GM21619 (cell line): ENCODE data around the gene NTSR1.

Experiments used
- ATAC-seq: cut with Tn5 transposase; IDR thresholded peaks from one replicate; pipeline ENCODE4 v1.9.1; 2021; ENCODE audit not compliant: unreplicated experiment

The NTSR1 gene

DNA sequence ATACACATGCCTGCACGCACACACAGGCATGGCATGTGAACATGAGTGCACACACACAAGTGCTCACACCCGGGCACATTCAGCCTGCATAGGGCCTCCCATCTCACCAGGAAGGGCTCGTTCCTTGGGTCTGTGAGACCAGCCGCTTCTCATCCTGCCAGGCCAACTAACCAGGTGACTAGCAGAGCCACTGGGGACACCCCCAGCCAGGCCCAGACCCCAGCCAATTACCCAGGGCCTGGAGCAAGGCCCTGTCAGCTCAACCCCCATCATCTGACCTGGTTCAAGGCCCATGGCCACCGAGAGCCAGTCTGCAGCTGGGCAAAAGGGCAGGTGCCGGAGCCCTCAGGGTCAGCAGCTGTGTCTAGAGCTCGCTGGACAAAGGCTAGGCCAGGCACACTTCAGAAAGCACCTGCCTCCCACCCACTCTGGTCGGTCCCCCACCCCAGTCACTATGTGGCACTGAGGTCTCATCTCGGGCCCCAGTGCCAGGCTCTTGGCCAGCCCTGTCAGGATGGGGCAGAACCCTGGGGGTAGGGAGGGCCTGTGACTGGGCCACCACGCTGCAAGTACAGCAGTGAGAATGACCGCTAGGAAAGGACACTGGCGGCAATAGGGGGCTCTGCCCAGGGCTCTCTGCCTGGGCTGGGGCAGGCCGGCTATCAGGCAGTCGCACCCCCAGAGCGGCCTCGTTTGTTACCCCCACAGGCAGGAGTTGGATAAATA is 60.9 kb downstream of the NTSR1 start:
- ATAC-seq = no peak

- no peak for ATAC-seq
Measured at GRCh38 chr20:62770111-62770910, 61.7 kb downstream of the NTSR1 start.

GRCh38 chr20:62770916-62771315 is 62.3 kb downstream of the NTSR1 start:
- no peak for ATAC-seq

DNA sequence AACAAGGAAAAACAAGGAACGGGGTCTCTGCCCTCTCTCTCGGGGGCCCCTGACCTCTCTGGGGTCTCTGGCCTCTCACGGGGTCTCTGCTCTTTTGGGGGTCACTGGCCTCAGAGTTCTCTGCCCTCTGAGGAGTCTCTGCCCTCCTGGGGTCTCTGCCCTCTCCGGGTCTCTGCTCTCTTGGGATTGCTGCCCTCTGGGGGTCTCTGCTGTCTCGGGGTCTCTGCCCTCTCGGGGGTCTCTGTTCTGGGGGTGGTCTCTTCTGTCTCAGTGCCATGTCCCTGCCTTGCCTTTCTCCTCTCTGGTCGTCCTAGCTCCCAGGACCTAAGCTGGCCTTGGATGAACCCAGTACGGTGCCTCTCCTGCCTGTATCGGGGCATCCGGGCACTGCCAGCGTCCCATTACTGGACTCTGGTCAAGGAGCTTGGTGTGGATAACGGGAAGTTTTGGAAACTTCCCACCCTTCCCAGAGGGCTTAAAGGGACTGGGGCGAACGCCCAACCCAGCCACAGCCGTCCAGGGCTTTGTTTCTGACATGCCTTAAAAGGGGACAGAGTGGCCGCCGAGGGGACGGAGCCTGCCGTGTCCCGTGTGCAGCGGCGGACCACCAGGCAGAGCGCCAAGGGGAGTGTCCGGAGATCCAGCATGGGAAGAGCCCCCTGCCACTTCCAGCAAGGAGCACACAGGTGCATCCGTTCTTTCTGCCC is 62.9 kb downstream of the NTSR1 start:
- no peak for ATAC-seq

- ATAC-seq = no peak
Measured at GRCh38 chr20:62772103-62772611, 63.5 kb downstream of the NTSR1 start.

GRCh38 chr20:62772619-62772989 is 64.0 kb downstream of the NTSR1 start:
- ATAC-seq = no peak

- no peak for ATAC-seq
Measured at GRCh38 chr20:62772990-62773844, 64.6 kb downstream of the NTSR1 start.

- no peak for ATAC-seq
Measured at GRCh38 chr20:62773845-62774714, 65.4 kb downstream of the NTSR1 start.

DNA sequence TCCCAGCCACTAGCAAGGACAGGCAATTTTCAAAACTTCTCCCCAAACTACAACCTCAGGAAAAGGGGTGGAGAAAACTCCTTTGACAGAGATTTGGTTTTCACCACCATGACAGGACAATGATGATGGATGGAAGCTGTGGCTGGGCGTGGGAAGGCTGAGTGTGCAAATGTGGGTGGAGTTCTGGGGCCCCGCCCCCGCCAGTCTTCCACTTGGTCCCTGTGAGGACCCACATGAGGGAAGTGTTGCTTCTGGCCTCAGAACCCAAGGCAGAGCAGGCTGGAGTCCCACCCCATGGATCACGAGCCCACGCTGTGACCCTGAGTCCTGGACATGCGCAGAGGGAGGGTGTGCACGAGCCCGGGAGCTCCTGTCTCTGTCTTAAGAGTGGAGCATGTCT is 66.1 kb downstream of the NTSR1 start:
- no peak for ATAC-seq

DNA sequence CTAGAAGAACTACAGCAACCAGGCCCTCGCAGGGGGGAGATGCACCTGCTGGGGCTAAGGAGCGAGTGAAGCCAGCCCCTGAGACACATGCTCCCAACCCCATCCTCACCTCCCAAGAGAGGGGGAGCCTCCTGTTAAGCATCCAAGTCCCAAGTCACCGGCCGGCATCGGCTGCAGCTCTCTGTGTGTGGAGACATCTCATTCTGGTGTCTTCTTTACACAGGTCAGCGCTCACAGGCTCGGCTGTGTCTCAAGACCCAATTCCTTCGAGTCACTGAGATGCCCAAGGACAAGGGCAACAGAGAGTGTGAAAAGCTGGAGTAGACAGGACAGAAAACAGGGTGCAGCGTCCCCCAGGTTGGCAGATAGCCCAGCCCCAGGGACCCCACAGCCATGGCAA is 66.6 kb downstream of the NTSR1 start:
- no peak for ATAC-seq

DNA sequence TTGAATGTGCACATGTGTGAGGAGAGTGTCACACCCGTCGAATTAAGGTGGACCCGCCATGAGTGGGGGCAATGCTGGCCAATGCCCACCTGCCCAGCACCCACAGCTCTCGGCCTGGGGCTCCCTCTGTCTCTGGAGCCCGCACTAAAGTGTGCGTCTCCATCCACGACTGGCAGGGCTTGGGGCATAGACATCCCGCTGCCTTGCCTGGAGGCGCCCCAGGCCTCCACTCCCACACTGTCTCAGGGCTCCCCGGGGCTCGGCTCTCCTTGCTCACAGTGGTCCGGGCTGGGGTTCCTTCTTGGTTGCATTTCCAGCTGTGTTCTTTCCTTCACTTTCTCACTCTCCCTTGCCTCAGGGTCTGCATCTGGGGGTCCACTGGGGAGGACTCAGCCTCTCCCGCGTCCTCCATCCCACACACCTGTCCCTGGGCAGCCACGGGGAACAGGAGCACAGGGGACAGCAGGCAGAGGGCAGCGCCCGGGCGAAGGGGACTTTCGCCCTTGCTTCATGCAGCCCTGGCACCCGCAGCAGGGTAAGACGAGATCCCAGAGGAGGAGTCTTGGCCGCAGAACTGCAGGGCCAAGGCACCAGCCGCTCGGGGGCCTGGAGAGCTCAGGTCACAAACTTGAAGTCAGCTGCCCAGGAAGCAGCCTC is 67.5 kb downstream of the NTSR1 start:
- ATAC-seq = no peak

- no peak for ATAC-seq
Measured at GRCh38 chr20:62776692-62777527, 68.3 kb downstream of the NTSR1 start.

GRCh38 chr20:62777528-62777830 is 68.8 kb downstream of the NTSR1 start:
- no peak for ATAC-seq

DNA sequence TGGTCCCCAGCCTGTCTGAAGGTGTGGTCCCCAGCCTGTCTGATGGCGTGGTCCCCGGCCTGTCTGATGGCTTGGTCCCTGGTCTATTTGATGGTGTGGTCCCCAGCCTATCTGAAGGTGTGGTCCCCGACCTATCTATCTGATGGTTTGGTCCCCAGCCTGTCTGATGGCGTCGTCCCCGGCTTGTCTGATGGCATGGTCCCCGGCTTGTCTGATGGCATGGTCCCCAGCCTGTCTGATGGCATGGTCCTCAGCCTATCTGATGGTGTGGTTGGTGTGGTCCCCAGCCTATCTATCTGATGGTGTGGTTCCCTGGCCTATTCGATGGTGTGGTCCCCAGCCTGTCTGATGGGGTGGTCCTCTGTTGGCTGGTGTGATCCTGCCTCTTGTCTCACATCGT is 69.4 kb downstream of the NTSR1 start:
- ATAC-seq = no peak

DNA sequence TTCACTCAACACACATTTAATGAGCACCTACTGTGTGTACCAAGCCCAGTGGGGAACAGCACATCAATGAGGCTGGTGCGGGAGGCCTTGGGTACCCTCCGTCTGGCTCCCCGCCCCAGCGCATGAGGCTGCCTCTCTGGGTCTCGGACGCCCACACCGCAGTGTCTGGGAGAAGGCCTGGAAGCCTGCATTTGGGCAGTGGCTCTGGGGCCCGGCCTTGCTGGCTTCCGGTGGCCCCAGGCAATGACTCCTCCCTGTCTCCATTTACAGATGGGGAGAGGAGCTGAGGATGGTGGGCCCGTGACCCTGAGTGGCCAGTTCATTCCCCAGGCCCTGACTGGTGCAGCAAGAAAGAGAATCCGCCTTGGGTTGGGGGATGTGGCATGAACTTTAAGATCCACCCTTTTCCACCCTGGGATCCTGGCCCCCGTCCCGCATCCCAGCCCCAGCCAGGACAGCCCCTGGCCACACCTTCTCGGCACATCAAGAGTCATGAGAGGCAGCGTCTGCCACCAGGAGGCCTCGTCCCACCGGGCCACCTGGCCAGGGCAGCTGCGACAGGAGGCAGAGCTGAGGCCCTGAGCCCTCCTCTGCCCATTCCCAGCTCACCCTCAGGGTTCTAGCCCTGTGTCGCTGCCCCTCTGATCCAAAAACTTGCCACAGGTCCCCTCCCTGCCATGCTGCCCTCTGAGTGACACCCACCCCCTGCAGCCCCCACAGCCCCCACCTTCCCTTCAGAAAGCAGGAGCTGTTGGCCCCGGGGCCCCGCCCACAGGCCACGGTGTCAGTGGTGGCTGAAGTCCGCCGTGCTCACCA is 70.2 kb downstream of the NTSR1 start:
- ATAC-seq = no peak

DNA sequence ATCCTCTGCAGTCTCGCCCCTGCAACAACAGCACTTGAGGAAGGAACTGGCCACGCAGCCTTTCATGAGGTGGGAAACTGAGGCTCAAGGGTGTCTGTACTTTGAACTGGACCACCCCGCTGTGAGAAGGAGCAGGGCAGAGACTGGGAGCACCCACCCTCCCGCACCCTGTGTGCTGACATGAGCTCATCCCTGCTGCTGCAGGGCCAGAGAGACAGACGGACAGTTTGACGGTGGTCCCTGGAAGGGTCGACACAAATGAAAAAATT is 70.7 kb downstream of the NTSR1 start:
- ATAC-seq = no peak

DNA sequence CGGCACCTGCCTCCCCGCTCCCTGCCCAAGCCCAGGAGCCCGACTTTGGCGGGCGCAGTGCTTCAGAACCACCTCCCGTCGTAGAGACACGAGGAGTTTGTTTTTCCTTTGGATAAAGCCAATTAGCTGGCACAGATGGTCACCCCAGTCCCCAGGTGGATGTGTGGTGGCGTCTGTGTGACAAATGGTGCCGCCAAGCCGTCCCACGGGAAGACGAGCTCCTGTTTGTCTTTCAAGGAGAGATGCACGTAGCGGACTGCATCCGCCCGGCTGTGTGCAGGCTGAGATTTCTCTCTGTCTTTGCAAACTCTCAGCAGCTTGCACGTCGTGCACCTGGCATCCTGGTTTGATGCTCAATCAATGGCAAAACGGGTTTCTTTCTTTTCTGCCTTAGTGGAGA is 71.6 kb downstream of the NTSR1 start:
- no peak for ATAC-seq

DNA sequence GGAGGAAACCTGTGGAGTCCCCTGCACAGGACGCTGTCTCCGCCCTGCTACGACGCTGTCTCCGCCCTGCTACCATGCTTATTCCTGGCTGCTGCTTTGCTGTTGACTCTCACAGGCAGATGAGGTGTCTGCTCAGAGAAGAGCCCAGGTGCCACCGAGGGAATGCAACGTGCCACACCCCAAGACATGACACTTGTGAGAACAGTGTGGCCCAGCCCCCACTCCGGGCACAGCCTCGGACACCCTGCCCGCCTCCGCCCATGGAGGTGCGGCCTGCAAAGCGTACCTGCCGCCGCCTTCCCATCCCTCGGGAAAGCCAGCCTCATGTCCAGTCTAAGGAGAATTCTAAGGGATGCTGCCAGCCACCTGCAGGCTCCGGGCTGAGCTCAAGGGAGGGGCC is 72.1 kb downstream of the NTSR1 start:
- ATAC-seq = no peak
